Measurements from ENCODE around the gene PPTC7.

- no peak for TF ChIP-seq POLR2A (IDR thresholded peaks at IDR 0.05; ENCODE audit: low read length)
- no peak for TF ChIP-seq GATA1 (IDR thresholded peaks at IDR 0.05; ENCODE audit: low read depth, low read length)
These were observed 79.7 kb downstream of the PPTC7 start for GRCh38 chr12:110503432-110503831.
